GM12878 (cell line): Measurements from ENCODE around the gene UBQLN4. TPM values are rescaled to one million over a fixed set of nuclear protein-coding genes. Genes with fewer than 3 reads are reported as not detected.

Experiments
- ATAC-seq: fragments of 200-7000 bp; cut with Tn5 transposase; 3 replicates; pipeline ENCODE4 v1.9.1; 2020; ENCODE audit warnings: mild to moderate bottlenecking, moderate library complexity
- BruUV-seq: library from RNA; stranded (reverse); fragments of 400-500 nt; replicated peaks from 2 replicates; lab custom pipeline; 2021; lab: Mats Ljungman, UMichigan
- CTCF ChIA-PET: fragments of 300-600 bp; sonication (Branson Sonifier 250); formaldehyde crosslinking; extraction: SDS; loops from one replicate; lab custom pipeline; 2021; ENCODE audit warnings: inconsistent platforms; lab: Yijun Ruan, JAX
- POLR2A ChIA-PET: fragments of 350-600 bp; formaldehyde crosslinking; extraction: SDS; loops from one replicate; lab custom pipeline; 2021; ENCODE audit warnings: inconsistent platforms; lab: Charles Lee
- RAD21 ChIA-PET: fragments of 300-600 bp; sonication (Branson Sonifier 250); formaldehyde crosslinking; loops from one replicate; lab custom pipeline; 2023; ENCODE audit warnings: antibody characterized with exemption; ENCODE audit not compliant: unreplicated experiment; lab: Charles Lee
- SMC1A ChIA-PET: fragments of 300-600 bp; sonication (Branson Sonifier 250); formaldehyde crosslinking; loops from one replicate; lab custom pipeline; 2023; ENCODE audit not compliant: unreplicated experiment, uncharacterized antibody; lab: Charles Lee
- DNase-seq: peaks from one replicate; pipeline ENCODE4 v3.0.0-alpha.2; 2011; ENCODE audit warnings: low read depth, low spot score
- FAIRE-seq: peaks from 3 replicates; lab custom pipeline; 2011; peaks lifted over from hg19 to GRCh38; lab: Jason Lieb, UNC
- H2AFZ ChIP-seq: 2 replicates; pipeline ENCODE4 v1.6.0; 2011; ENCODE audit warnings: low read depth, low read length, control low read depth; ENCODE audit not compliant: control insufficient read depth
- H3K27ac ChIP-seq: 2 replicates; pipeline ENCODE4 v1.5.1; 2011; ENCODE audit warnings: control low read depth; ENCODE audit not compliant: control insufficient read depth, insufficient read depth
- H3K27me3 ChIP-seq, 2 experiments: replicated peaks in 1 of 2; 2 replicates each; pipeline versions ENCODE4 v1.6.0 to v1.6.1; 2011; ENCODE audit warnings: low read length in 1 of 2; ENCODE audit not compliant: control insufficient read depth in 2 of 2, insufficient read depth in 2 of 2
- H3K36me3 ChIP-seq, 2 experiments: 2 replicates each; pipeline ENCODE4 v1.5.1; 2011; ENCODE audit warnings: low read length in 1 of 2; ENCODE audit not compliant: control insufficient read depth in 2 of 2, insufficient read depth in 2 of 2
- H3K4me1 ChIP-seq: 2 replicates; pipeline ENCODE4 v1.6.1; 2011; ENCODE audit warnings: mild to moderate bottlenecking, low read length, moderate library complexity, mixed read lengths; ENCODE audit not compliant: control insufficient read depth, insufficient read depth
- H3K4me2 ChIP-seq: 2 replicates; pipeline ENCODE4 v1.6.0; 2011; ENCODE audit warnings: control low read depth; ENCODE audit not compliant: control insufficient read depth, insufficient read depth
- H3K4me3 ChIP-seq: fragments of 200-600 bp; sonication (generic); 2 replicates; pipeline ENCODE4 v1.5.1; 2016
- H3K79me2 ChIP-seq: 2 replicates; pipeline ENCODE4 v1.6.0; 2011; ENCODE audit warnings: low read length; ENCODE audit not compliant: control insufficient read depth, insufficient read depth
- H3K9ac ChIP-seq: 2 replicates; pipeline ENCODE4 v1.8.0; 2011; ENCODE audit warnings: low read length, control low read depth, mixed read lengths; ENCODE audit not compliant: control insufficient read depth, insufficient read depth
- H3K9me3 ChIP-seq: replicated peaks from 3 replicates; pipeline ENCODE4 v1.5.1; 2011; ENCODE audit warnings: mild to moderate bottlenecking, low read length; ENCODE audit not compliant: control insufficient read depth, insufficient read depth
- H4K20me1 ChIP-seq: 2 replicates; pipeline ENCODE4 v1.6.0; 2011; ENCODE audit not compliant: control insufficient read depth, insufficient read depth
- BACH1 ChIP-seq: fragments of 450-650 bp; IDR thresholded peaks from 2 replicates; pipeline ENCODE4 v1.6.1; 2017; ENCODE audit warnings: mild to moderate bottlenecking, borderline replicate concordance
- BHLHE40 ChIP-seq, 2 experiments: fragments of 450-650 bp in 1 of 2; IDR thresholded peaks; 2 replicates each; pipeline ENCODE4 v1.6.1; 2011 to 2017; ENCODE audit warnings: low read depth in 2 of 2, borderline replicate concordance in 1 of 2, improper control_type of control experiment in 1 of 2, low read length in 1 of 2, mild to moderate bottlenecking in 1 of 2
- BRCA1 ChIP-seq: IDR thresholded peaks from 2 replicates; pipeline ENCODE4 v1.6.1; 2011; ENCODE audit warnings: low read depth, low read length, improper control_type of control experiment
- KDM1A ChIP-seq: fragments of 200-600 bp; sonication (generic); IDR thresholded peaks from 2 replicates; pipeline ENCODE4 v1.6.1; 2016; ENCODE audit warnings: borderline replicate concordance
- POLR2AphosphoS2 ChIP-seq: IDR thresholded peaks from 2 replicates; pipeline ENCODE4 v1.6.1; 2011; ENCODE audit warnings: low read depth, mild to moderate bottlenecking, low read length, improper control_type of control experiment, moderate library complexity
- RAD51 ChIP-seq: fragments of 450-650 bp; IDR thresholded peaks from 2 replicates; pipeline ENCODE4 v1.6.1; 2016; ENCODE audit warnings: moderate library complexity, mild to moderate bottlenecking, inconsistent platforms
- RBBP5 ChIP-seq: fragments of 200-600 bp; sonication (generic); conservative IDR thresholded peaks from 2 replicates; pipeline ENCODE4 v1.6.1; 2016
- WGBS: methylation state at CpG from one replicate; pipeline ENCODE4 v1.1.6; 2016; ENCODE audit warnings: low lambda C conversion rate; ENCODE audit not compliant: insufficient replicate concordance, insufficient coverage; ENCODE audit errors: missing lambda C conversion rate; 5-methylcytosine and 5-hydroxymethylcytosine counted together
- in situ Hi-C: fragments of 300-500 bp; cut with MboI; formaldehyde crosslinking; loops from 9 replicates; pipeline ENCODE4 v1.14.3; 2018; ENCODE audit warnings: mixed read lengths
- intact Hi-C: fragments of 100-400 bp; cut with micrococcal nuclease; formaldehyde crosslinking; loops from one replicate; pipeline ENCODE4 v1.14.2; 2022; ENCODE audit not compliant: unreplicated experiment
- polyA plus RNA-seq, 11 experiments: library from polyadenylated mRNA; depleted of rRNA in 4 of 11; unstranded in 6 of 11; stranded (reverse) in 5 of 11; fragments of >200 nt; fragmentation: Nextera tagmentation in 4 of 11; fragmentation: Illumina TruSeq in 1 of 11; extraction: Ambion mirVana in 4 of 11; extraction: Trizol in 1 of 11; gene quantifications; 1 replicate in 1 of 11; 2 replicates in 10 of 11; pipeline versions ENCODE4 v1.2.1 to v1.2.3, GENCODE V29; 2011 to 2016; ENCODE audit warnings: inconsistent platforms in 2 of 11, missing spikeins in 2 of 11, low read depth in 1 of 11
- total RNA-seq, 4 experiments: library from RNA; depleted of rRNA in 3 of 4; stranded (reverse); fragments of >200 nt in 3 of 4; fragmentation: Illumina TruSeq in 1 of 4; extraction: Trizol in 1 of 4; gene quantifications; 2 replicates each; pipeline versions ENCODE4 v1.2.1 to v1.2.3, GENCODE V29; 2013 to 2021
- TF ChIP-seq, protein P1 (sequence below): fragments of 450-650 bp; IDR thresholded peaks from 2 replicates; pipeline ENCODE4 v1.6.1; 2016; ENCODE audit warnings: mild to moderate bottlenecking

The UBQLN4 gene
- total and polyA plus RNA-seq, 10 of the 15 experiments (the other 5 are each of a cell fraction or from before 2014, with no cell fraction given) = 10.0 to 44.6 (median 19.7) TPM

DNA sequence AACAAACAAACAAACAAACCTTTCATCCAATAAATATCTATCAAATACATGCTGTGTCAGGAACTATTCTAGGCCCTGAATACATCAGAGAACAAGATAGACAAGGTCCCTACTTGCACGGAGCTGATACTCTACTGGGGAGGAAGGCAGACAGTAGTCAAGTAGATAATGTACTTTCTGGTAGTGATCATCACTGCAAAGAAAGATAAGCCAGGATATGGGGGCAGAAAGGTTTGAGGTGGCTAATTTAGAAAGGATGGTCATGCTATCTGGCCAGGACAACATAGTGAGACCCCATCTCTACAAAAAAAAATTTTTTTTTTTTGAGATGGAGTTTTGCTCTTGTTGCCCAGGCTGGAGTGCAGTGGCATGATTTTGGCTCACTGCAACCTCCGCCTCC, 38.0 kb upstream of the UBQLN4 start:
- peaks cover 2% of the 10 kb centered on the region; the same call in 1 of the 2 replicates for H3K79me2 ChIP-seq
- ATAC-seq = no peak
- H3K9me3 ChIP-seq = no peaks in the 10 kb centered on the region
- no peak overlapping the region for H3K4me3 ChIP-seq
- no peak overlapping the region for H3K9ac ChIP-seq
- H4K20me1 ChIP-seq = no peaks in the 10 kb centered on the region
- TF ChIP-seq RBBP5 (no peak), KDM1A (no peak), RAD51 (no peak), POLR2AphosphoS2 (no peak), BRCA1 (no peak), BACH1 (no peak), BHLHE40 (IDR thresholded peaks at IDR 0.05; ENCODE audit: borderline replicate concordance in 1 of 2, low read depth in 2 of 2, low read length in 1 of 2) (no peak)
- TF ChIP-seq, protein P1, sequence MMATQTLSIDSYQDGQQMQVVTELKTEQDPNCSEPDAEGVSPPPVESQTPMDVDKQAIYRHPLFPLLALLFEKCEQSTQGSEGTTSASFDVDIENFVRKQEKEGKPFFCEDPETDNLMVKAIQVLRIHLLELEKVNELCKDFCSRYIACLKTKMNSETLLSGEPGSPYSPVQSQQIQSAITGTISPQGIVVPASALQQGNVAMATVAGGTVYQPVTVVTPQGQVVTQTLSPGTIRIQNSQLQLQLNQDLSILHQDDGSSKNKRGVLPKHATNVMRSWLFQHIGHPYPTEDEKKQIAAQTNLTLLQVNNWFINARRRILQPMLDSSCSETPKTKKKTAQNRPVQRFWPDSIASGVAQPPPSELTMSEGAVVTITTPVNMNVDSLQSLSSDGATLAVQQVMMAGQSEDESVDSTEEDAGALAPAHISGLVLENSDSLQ = no peak
- RAD21 ChIA-PET = interaction anchor here (0.6 to 22.4 kb wide), 7 partner anchors 30 to 227 kb away, joined by 3 to 695 read pairs (median 3); partner anchors contain the start of gene LMNA
- SMC1A ChIA-PET = interaction anchor here (2.4 to 23.8 kb wide), 2 partner anchors 12 to 33 kb away, joined by 5 to 874 read pairs; partner anchors contain the start of gene LMNA
- DNase-seq = no peak
- no TSS peak for BruUV-seq
- peaks cover 13% of the 10 kb centered on the region for H3K4me1 ChIP-seq
- 71% methylated on average over 2 of the region's 2 CpGs for WGBS
- no peak overlapping the region for H3K27ac ChIP-seq
- in situ Hi-C loops = loop anchor here (5.0 kb wide), 2 partner anchors 41 to 131 kb away; no protein-coding TSS in a partner anchor
- POLR2A ChIA-PET = interaction anchor here (1.2 to 2.2 kb wide), 2 partner anchors 32 to 37 kb away, joined by 4 to 9 read pairs; no protein-coding TSS in a partner anchor
- H2AFZ ChIP-seq = no peak overlapping the region
- intact Hi-C loops = loop anchor here (10.0 kb wide), 1 partner anchor 193 kb away; the partner anchor contains the start of genes SMG5 and TMEM79
- no peak overlapping the region for H3K4me2 ChIP-seq
- H3K27me3 ChIP-seq = no peaks in the 10 kb centered on the region
- no peak for FAIRE-seq
- no peaks in the 10 kb centered on the region for H3K36me3 ChIP-seq
- CTCF ChIA-PET = interaction anchor here (0.7 to 21.5 kb wide), 19 partner anchors 8 to 294 kb away, joined by 3 to 1294 read pairs (median 4); partner anchors contain the start of gene LMNA
